IMR-90 (cell line): ENCODE results near the gene PLPP3. TPM values are rescaled to one million over a fixed set of nuclear protein-coding genes. Genes with fewer than 3 reads are reported as not detected.

Source experiments
- ATAC-seq: fragments of 200-7000 bp; cut with Tn5 transposase; 2 replicates; pipeline ENCODE4 v1.9.1; 2020; ENCODE audit warnings: low read depth, mild to moderate bottlenecking, moderate library complexity
- BruUV-seq: library from RNA; stranded (reverse); fragments of 400-500 nt; replicated peaks from 2 replicates; lab custom pipeline; 2021; lab: Mats Ljungman, UMichigan
- CTCF ChIA-PET: fragments of 300-600 bp; formaldehyde crosslinking; extraction: SDS; loops from one replicate; lab custom pipeline; 2021; ENCODE audit warnings: antibody characterized with exemption; lab: Yijun Ruan, JAX
- POLR2A ChIA-PET: fragments of 300-600 bp; sonication (Branson Sonifier 250); formaldehyde crosslinking; loops from one replicate; lab custom pipeline; 2022; ENCODE audit warnings: antibody characterized with exemption; ENCODE audit not compliant: unreplicated experiment; lab: Charles Lee
- DNase-seq: peaks from one replicate; pipeline ENCODE4 v3.0.0; 2013
- H2AFZ ChIP-seq: replicated peaks from 2 replicates; pipeline ENCODE3; 2013; ENCODE audit warnings: low read length, mild to moderate bottlenecking; ENCODE audit not compliant: poor library complexity
- H2AK5ac ChIP-seq: 2 replicates; pipeline ENCODE4 v1.6.1; 2013; ENCODE audit warnings: low read depth, low read length, inconsistent platforms
- H2AK9ac ChIP-seq: replicated peaks from 2 replicates; pipeline ENCODE3; 2013; ENCODE audit warnings: mild to moderate bottlenecking, low read depth, low read length, moderate library complexity; ENCODE audit not compliant: poor library complexity
- H2BK120ac ChIP-seq: 2 replicates; pipeline ENCODE4 v1.6.1; 2013; ENCODE audit warnings: low read depth, low read length, inconsistent platforms
- H2BK15ac ChIP-seq: 3 replicates; pipeline ENCODE4 v1.6.1; 2013; ENCODE audit warnings: low read depth, low read length, inconsistent platforms
- H2BK20ac ChIP-seq: 2 replicates; pipeline ENCODE4 v1.6.1; 2013; ENCODE audit warnings: low read depth, mild to moderate bottlenecking, inconsistent platforms, low read length, moderate library complexity
- H2BK5ac ChIP-seq: 2 replicates; pipeline ENCODE4 v1.6.1; 2013; ENCODE audit warnings: mild to moderate bottlenecking, low read depth, low read length, inconsistent platforms; ENCODE audit not compliant: poor library complexity, severe bottlenecking
- H3K14ac ChIP-seq: replicated peaks from 2 replicates; pipeline ENCODE4 v1.6.1; 2013; ENCODE audit warnings: low read depth, low read length, inconsistent platforms
- H3K18ac ChIP-seq: 2 replicates; pipeline ENCODE4 v1.6.1; 2013; ENCODE audit warnings: low read depth, low read length, control low read depth
- H3K23ac ChIP-seq: 2 replicates; pipeline ENCODE4 v1.6.1; 2013; ENCODE audit warnings: low read depth, low read length, inconsistent platforms
- H3K27ac ChIP-seq: 2 replicates; pipeline ENCODE4 v1.5.1; 2013; ENCODE audit warnings: mild to moderate bottlenecking, control low read depth, low read length; ENCODE audit not compliant: insufficient read depth
- H3K27me3 ChIP-seq: 2 replicates; pipeline ENCODE4 v1.6.1; 2013; ENCODE audit warnings: low read length; ENCODE audit not compliant: control insufficient read depth, insufficient read depth
- H3K36me3 ChIP-seq: 2 replicates; pipeline ENCODE4 v1.6.1; 2013; ENCODE audit warnings: low read length, mixed read lengths; ENCODE audit not compliant: control insufficient read depth, insufficient read depth
- H3K4ac ChIP-seq: 2 replicates; pipeline ENCODE4 v1.6.1; 2013; ENCODE audit warnings: low read depth, low read length, inconsistent platforms
- H3K4me1 ChIP-seq: 2 replicates; pipeline ENCODE4 v1.6.1; 2013; ENCODE audit warnings: low read length, mixed read lengths; ENCODE audit not compliant: control insufficient read depth, insufficient read depth
- H3K4me2 ChIP-seq: 2 replicates; pipeline ENCODE4 v1.6.1; 2013; ENCODE audit warnings: low read depth, mild to moderate bottlenecking, control low read depth, low read length, moderate library complexity
- H3K4me3 ChIP-seq: 2 replicates; pipeline ENCODE4 v1.5.1; 2013; ENCODE audit warnings: low read depth, mild to moderate bottlenecking, control low read depth, low read length, moderate library complexity; ENCODE audit not compliant: insufficient read depth
- H3K56ac ChIP-seq: 2 replicates; pipeline ENCODE4 v1.6.1; 2013; ENCODE audit warnings: low read length, inconsistent platforms; ENCODE audit not compliant: insufficient read depth; ENCODE audit errors: extremely low read depth
- H3K79me1 ChIP-seq, 2 experiments: 2 replicates each; pipeline ENCODE4 v1.6.1; 2013; ENCODE audit warnings: low read length in 2 of 2, inconsistent platforms in 1 of 2, low read depth in 1 of 2
- H3K9ac ChIP-seq: 2 replicates; pipeline ENCODE4 v1.6.1; 2013; ENCODE audit warnings: low read depth, low read length, control low read depth
- H3K9me1 ChIP-seq: 2 replicates; pipeline ENCODE4 v1.6.1; 2013; ENCODE audit warnings: low read length, inconsistent platforms; ENCODE audit not compliant: insufficient read depth
- H3K9me3 ChIP-seq: 2 replicates; pipeline ENCODE4 v1.6.1; 2013; ENCODE audit warnings: low read length; ENCODE audit not compliant: control insufficient read depth, insufficient read depth
- H4K20me1 ChIP-seq: 2 replicates; pipeline ENCODE4 v1.6.1; 2013; ENCODE audit warnings: low read length, inconsistent platforms; ENCODE audit not compliant: insufficient read depth
- H4K5ac ChIP-seq: 2 replicates; pipeline ENCODE4 v1.6.1; 2013; ENCODE audit warnings: mild to moderate bottlenecking, low read depth, low read length, control low read depth
- H4K8ac ChIP-seq, 2 experiments: 2 replicates each; pipeline ENCODE4 v1.6.1; 2013; ENCODE audit warnings: low read depth in 2 of 2, low read length in 2 of 2, control low read depth in 1 of 2, inconsistent platforms in 1 of 2
- H4K91ac ChIP-seq: 2 replicates; pipeline ENCODE4 v1.6.1; 2013; ENCODE audit warnings: low read depth, low read length, inconsistent platforms; ENCODE audit not compliant: insufficient read depth
- CEBPB ChIP-seq: IDR thresholded peaks from 2 replicates; pipeline ENCODE4 v1.6.1; 2012; ENCODE audit warnings: low read depth, low read length, improper control_type of control experiment
- POLR2A ChIP-seq: IDR thresholded peaks from 2 replicates; pipeline ENCODE4 v1.6.1; 2012; ENCODE audit warnings: mild to moderate bottlenecking, low read depth, low read length
- WGBS, 2 experiments: methylation state at CpG; one replicate each; pipeline versions ENCODE4 v1.1.5 to v1.1.7; 2013; ENCODE audit warnings: missing lambda C conversion rate in 2 of 2; ENCODE audit not compliant: insufficient read length in 1 of 2; ENCODE audit errors: extremely low coverage in 2 of 2; 5-methylcytosine and 5-hydroxymethylcytosine counted together
- dilution Hi-C: fragments of 300-500 bp; cut with HindIII; formaldehyde crosslinking; loops from one replicate; pipeline ENCODE4 v1.14.3; 2018; ENCODE audit warnings: low sequenced_read_pairs; ENCODE audit not compliant: unreplicated experiment
- in situ Hi-C: fragments of 300-500 bp; cut with MboI; formaldehyde crosslinking; loops from 3 replicates; pipeline ENCODE4 v1.14.3; 2019; ENCODE audit warnings: low sequenced_read_pairs, inconsistent platforms, mixed read lengths
- intact Hi-C: fragments of 100-400 bp; cut with micrococcal nuclease; formaldehyde crosslinking; loops from 2 replicates; pipeline ENCODE4 v1.10.0; 2022
- polyA plus RNA-seq, 3 experiments: library from polyadenylated mRNA; depleted of rRNA; stranded (reverse); fragments of >200 nt; gene quantifications; 2 replicates each; pipeline ENCODE4 v1.2.3, GENCODE V29; 2012; ENCODE audit warnings: low replicate concordance in 1 of 3
- total RNA-seq: library from RNA; depleted of rRNA; stranded (reverse); fragments of >200 nt; gene quantifications from 2 replicates; pipeline ENCODE4 v1.2.3, GENCODE V29; 2012

The PLPP3 gene
- total and polyA plus RNA-seq, 2 of the 4 experiments (the other 2 are of a cell fraction): 49.9 to 56.6 TPM

GRCh38 chr1:56563568-56563967 is 15.8 kb downstream of the PLPP3 start:
- Histone ChIP-seq H3K79me1 (peaks cover 3 to 62% of the 10 kb centered on the region in 2 experiments), H4K5ac (no peak overlapping the region), H2AFZ (no peak overlapping the region), H3K4me2 (no peak overlapping the region), H2AK5ac (no peak overlapping the region), H3K9me1 (peaks cover 6% of the 10 kb centered on the region; the same call in 1 of the 2 replicates), H3K27ac (no peak overlapping the region), H4K8ac (no peak overlapping the region), H3K18ac (no peak overlapping the region), H3K27me3 (no peaks in the 10 kb centered on the region), H3K4me3 (no peak overlapping the region), H3K9me3 (no peaks in the 10 kb centered on the region), H2BK5ac (no peak overlapping the region), H3K36me3 (peaks cover 19% of the 10 kb centered on the region), H3K9ac (no peak overlapping the region), H3K56ac (no peak overlapping the region), H4K91ac (no peak overlapping the region), H3K23ac (no peak overlapping the region), H3K4me1 (peaks cover 7% of the 10 kb centered on the region), H2AK9ac (no peak overlapping the region), H2BK20ac (no peak overlapping the region), H2BK120ac (no peak overlapping the region), H4K20me1 (peaks cover 83% of the 10 kb centered on the region), H3K14ac (no peak overlapping the region), H2BK15ac (no peak overlapping the region), H3K4ac (no peak overlapping the region)
- no CpG with 5 or more reads among the region's 3 CpGs for WGBS, 2 experiments
- TF ChIP-seq POLR2A (no peak), CEBPB (0 out of 2 replicates have a peak, but pooled peaks have one; percentile 22)
- no peak for ATAC-seq
- dilution Hi-C loops (no loop called here), intact Hi-C loops (no loop called here), in situ Hi-C loops (no loop called here)
- BruUV-seq: no TSS peak
- ChIA-PET POLR2A (no interaction called here), CTCF (interaction anchor here (1.6 kb wide), 1 partner anchor 16 kb away, joined by 5 read pairs; the partner anchor contains the start of gene PLPP3)
- DNase-seq: no peak
